Caki2 (cell line): Measurements from ENCODE around the gene INSYN2B. TPM values are rescaled to one million over a fixed set of nuclear protein-coding genes. Genes with fewer than 3 reads are reported as not detected.

Experiments
- DNase-seq: peaks from one replicate; pipeline ENCODE4 v3.0.0-alpha.2; 2015; ENCODE audit warnings: low read depth
- in situ Hi-C: cut with HindIII; loops from 2 replicates; pipeline ENCODE4 v1.10.0; 2016; ENCODE audit warnings: low sequenced_read_pairs, low pct_unique_long_range_greater_than_20kb, mixed read lengths
- total RNA-seq: library from RNA; depleted of rRNA; stranded (reverse); fragments of >200 nt; shearing (Covaris generic); gene quantifications from 2 replicates; pipeline ENCODE4 v1.2.3, GENCODE V29; 2014; ENCODE audit warnings: low replicate concordance

The INSYN2B gene
- total RNA-seq, 1 experiment from 2014 or later, result 4.9 TPM

DNA sequence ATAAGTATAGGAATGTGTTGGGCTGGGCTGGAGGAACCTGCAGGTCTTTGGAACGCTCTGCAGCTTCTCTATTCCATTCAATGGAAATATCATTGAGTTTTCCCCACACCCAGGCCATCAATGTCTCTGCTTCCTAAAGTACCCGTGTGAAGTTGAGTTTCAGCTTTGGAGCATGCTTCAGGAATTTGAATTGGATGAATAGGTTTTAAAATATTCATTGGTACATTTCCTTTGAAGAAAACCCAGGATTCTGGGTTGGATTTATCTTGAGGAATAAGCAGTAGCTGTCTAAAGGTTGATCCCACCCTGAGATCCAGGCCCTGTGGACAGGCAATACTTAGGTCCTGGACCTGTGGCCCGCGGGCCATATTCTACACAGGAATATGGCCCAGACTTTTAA is 37.3 kb downstream of the INSYN2B start:
- DNase-seq, result no peak
- in situ Hi-C loops, result no loop called here

GRCh38 chr5:169942181-169942580 is 38.1 kb downstream of the INSYN2B start:
- no peak for DNase-seq
- in situ Hi-C loops, result no loop called here

- in situ Hi-C loops, result no loop called here
Measured at GRCh38 chr5:169941542-169941941, 38.8 kb downstream of the INSYN2B start.

DNA sequence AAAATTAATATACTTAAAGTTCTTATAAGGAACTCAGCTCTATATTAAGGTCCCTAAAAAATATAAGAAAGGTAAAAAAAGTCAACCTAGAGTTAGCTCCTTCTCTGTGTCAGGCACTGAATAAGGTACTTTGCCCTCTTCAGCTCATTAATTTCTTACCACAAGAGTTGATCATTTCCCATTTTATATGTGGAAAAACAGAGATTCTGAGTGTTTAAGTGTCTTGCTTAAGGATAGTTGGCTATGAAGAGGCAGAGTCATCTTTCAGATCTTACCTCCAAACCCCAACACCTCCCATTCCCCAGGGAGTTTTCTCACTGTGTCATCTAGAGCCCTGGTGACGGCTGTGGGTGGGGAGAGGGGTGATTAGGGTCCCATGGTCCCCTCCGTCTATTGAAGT is 40.6 kb downstream of the INSYN2B start:
- in situ Hi-C loops, result no loop called here
- DNase-seq, result peak; percentile 65

More at GRCh38 chr5:169941542-169941941, 38.8 kb downstream of the INSYN2B start:
- DNase-seq, result no peak

DNA sequence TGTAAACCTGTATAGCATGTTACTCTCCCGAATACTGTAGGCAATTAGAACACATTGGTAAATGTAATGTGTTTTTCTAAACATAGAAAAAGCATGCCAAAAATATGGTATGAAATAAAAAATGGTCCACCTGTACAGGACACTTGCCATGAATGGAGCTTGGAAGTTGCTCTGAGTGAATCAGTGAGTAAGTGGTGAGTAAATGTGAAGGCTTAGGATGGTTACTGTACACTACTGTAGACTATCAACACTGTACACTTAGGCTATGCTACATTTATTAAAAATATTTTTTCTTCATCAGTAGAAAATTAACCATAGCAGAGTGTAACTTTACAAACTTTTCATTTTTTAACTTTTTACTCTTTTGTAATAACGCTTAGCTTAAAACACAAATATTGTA is 41.9 kb downstream of the INSYN2B start:
- in situ Hi-C loops, result no loop called here
- no peak for DNase-seq

DNA sequence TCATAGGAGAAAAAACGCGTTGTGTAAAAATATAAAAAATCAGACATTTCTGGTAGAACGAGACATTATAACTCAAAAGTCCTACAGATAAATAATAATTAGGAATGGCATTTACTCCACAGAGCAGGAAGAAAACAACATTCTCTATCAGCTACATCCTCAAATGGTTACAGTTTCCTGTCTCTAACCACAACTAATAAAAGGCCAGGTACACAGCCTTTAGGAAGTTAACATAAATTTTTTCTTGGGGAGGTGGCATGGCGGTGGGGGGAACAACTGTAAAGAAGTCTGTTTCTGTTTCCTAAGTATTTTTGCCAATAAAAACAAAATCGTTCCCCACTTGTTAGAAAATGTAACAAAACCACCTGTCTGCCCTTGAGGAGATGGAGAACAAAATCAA is 44.5 kb downstream of the INSYN2B start:
- in situ Hi-C loops, result no loop called here
- no peak for DNase-seq

DNA sequence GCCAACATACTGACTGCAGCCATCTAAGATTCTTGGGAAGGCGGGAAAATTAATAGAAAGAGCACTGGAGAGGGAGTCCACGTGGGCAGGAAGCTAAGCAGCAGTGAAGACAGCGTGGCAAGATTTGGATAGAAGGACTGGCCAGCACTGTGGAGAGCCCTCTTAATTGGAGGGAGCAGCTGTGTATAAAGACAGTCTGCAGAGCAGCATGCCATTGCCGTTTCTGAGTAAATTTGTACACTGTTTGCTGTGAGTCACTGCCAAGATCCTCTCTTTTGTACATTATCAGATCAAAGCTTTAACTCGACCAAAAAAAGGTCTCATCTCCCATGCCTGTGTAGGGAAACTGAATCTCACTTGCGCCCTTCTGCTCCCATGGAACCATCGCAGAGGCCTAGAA is 45.3 kb downstream of the INSYN2B start:
- no peak for DNase-seq
- in situ Hi-C loops, result no loop called here

DNA sequence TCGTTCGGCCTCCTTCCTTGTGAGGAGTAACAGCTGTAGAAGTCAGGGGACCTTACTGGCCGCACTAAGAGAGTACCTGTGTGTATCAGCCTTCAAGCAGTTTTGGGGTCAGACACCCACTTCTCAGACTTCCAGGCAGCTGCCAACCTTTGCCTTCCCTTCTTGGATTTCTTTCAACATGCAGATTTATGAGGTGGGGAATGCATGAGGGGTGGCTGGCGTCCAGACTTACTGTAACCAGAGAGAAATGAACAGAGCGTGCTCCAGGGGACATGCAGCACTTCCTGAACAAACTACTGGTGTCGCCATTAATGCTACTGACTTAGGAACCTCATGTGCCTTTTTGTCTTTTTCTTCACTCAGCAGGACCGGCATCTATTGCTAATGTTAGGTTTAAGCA is 46.7 kb downstream of the INSYN2B start:
- DNase-seq, result no peak
- in situ Hi-C loops, result no loop called here

- in situ Hi-C loops, result no loop called here
- no peak for DNase-seq
Measured at GRCh38 chr5:169933127-169933526, 47.2 kb downstream of the INSYN2B start.

- in situ Hi-C loops, result no loop called here
- DNase-seq, result no peak
Measured at GRCh38 chr5:169923988-169924387, 56.3 kb downstream of the INSYN2B start.

- in situ Hi-C loops, result no loop called here
- no peak for DNase-seq
Measured at GRCh38 chr5:169922474-169922873, 57.8 kb downstream of the INSYN2B start.

DNA sequence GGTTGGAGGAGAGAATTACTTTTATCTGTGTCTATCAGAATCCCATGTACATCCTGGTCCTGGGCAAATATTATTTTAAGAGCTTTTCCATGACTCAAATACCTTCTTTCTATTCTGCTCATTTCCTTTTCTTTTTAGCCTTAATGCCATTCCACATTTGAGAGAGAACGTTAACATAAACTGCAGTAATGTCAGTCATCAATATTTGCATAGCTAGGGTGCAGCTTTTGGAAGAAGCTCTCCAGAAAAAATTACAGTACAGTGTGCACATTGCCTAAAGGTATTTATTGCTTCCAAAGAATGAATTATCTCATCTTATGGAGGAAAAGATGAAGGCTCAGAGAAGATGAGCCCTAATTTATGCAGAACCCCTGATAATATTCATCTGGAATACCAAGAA is 58.3 kb downstream of the INSYN2B start:
- in situ Hi-C loops, result no loop called here
- DNase-seq, result no peak

- in situ Hi-C loops, result no loop called here
- DNase-seq, result no peak
Measured at GRCh38 chr5:169921384-169921783, 58.9 kb downstream of the INSYN2B start.

- in situ Hi-C loops, result no loop called here
- no peak for DNase-seq
Measured at GRCh38 chr5:169920474-169920873, 59.8 kb downstream of the INSYN2B start.

DNA sequence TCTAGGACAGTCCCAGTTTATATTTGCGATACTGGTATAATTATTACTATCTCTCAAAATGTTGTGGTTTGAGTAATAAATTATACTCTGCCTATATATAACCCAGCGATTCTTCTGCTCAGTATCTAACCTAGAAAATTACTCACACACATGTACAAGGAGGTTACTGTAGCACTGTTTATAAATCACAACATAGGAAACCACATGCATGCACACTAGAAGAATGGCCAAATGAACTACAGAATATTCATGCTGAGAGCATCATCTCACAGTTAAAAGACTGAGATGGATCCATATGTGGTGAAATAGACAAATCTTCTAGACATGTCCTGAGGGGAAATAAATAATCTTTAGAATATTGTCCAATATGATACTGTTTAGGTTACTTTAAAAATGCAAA is 62.1 kb downstream of the INSYN2B start:
- DNase-seq, result no peak
- in situ Hi-C loops, result no loop called here

GRCh38 chr5:169917500-169917899 is 62.8 kb downstream of the INSYN2B start:
- in situ Hi-C loops, result no loop called here
- no peak for DNase-seq

GRCh38 chr5:169914766-169915165 is 65.5 kb downstream of the INSYN2B start:
- no peak for DNase-seq
- in situ Hi-C loops, result no loop called here

DNA sequence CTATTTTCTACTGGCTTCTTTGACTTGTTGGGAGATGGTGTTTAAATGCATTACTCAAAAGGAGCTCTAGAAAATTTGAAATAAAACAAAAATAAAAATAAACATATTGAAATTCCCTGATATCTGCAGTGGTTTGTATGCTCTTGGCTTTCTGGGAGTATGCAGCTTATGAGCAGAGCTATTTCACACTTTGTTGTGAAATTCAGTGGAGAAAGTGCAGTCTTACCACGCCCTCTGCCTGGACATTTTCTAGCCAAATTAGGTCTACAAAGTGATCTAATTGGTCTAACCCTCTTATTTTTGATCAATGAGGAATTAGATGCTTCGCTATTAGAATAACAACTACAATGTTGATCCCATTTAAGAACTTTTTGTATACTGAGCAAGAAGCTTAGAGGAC is 66.8 kb downstream of the INSYN2B start:
- in situ Hi-C loops, result no loop called here
- DNase-seq, result no peak

DNA sequence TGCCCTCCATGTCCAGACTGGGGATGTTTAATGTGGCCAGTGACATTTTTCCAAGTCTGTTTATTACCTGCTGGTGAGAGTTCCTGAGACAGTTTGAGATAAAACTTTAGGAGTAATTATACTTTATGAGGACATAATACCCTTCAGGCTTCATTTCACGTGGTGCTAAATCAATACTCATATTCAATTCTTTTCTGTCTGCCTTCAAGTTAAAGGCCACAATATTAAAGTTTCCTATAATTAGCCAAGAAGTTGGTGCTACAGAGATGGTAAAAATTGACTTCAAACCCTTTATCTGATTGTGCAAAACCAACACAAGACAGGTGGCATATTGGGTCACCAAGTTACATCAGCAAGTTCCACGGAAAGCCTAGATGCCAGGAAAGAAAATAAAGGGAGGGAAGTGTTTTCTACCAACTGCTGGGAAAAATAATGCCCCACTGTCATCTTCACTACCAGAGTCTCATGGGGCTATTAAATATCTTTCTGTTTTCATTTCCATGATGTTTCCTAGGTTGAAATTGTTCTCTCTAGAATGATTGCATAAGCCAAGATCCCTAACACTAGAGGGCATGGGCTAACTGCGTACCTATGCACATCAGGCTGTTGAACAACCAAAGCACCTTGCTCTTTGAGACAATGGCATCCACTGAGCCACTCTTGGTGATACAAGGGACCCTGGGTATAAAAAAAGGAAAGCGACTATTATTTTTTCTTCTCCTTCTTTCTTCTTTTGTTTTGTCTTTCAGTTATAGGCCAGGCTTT is 68.7 kb downstream of the INSYN2B start:
- in situ Hi-C loops, result no loop called here
- DNase-seq, result peak; percentile 14

- DNase-seq, result peak; percentile 66
- in situ Hi-C loops, result no loop called here
Measured at GRCh38 chr5:169910393-169910792, 69.9 kb downstream of the INSYN2B start.
